ENCODE measurements around the gene PANX2.

The PANX2 gene

DNA sequence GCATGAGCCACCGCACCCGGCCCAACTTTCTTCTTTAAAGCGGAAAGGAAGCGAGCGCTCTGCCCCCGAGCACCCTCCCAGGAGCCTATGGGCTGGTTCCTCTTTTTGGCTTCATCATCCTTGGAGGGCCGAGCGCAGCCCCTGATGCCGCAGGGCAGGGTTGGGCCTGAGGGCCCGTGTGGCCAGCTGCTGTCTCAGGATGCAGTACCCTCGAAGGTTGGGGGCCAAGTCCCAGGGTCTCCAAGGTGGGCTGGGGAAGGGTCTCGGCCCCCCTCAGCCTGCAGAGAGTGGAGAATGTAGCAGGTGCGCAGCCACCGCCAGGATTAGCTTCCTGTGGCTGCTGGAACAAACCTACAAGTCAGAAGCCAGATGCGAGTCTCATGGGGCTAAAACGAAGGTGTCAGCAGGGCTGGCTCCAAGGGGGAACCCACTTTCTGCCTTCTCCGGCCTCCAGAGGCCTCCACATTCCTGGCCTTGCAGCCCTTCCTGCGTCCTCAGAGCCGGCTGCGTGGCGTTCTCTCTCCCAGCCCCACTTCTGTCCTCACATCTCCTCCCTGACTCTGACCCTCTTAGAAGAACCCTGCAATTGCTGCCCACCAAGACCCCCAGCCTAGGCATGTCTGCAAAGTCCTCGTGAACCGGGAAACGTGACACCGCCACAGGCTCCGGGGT lies 2.9 kb downstream of the PANX2 start:
- no peak for DNase-seq

DNA sequence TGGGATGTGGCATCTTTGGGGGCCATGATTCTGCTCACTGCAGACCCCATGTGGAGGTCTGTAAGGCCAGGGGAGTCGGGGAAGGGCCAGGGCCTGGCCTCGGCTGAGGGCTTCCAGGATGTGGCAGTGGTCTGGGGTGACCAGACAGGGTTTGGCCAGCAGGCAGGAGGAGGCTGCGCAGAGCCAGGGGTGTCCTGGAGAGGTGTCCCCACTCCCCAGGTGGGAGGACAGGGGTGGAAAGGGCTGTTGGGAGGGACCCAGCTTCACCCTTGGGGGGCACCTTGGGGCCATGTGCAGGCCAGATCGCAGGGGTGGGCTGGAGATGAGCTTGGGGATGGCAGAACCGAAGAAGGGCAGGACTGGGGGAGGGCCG lies 3.4 kb downstream of the PANX2 start:
- DNase-seq: no peak

DNA sequence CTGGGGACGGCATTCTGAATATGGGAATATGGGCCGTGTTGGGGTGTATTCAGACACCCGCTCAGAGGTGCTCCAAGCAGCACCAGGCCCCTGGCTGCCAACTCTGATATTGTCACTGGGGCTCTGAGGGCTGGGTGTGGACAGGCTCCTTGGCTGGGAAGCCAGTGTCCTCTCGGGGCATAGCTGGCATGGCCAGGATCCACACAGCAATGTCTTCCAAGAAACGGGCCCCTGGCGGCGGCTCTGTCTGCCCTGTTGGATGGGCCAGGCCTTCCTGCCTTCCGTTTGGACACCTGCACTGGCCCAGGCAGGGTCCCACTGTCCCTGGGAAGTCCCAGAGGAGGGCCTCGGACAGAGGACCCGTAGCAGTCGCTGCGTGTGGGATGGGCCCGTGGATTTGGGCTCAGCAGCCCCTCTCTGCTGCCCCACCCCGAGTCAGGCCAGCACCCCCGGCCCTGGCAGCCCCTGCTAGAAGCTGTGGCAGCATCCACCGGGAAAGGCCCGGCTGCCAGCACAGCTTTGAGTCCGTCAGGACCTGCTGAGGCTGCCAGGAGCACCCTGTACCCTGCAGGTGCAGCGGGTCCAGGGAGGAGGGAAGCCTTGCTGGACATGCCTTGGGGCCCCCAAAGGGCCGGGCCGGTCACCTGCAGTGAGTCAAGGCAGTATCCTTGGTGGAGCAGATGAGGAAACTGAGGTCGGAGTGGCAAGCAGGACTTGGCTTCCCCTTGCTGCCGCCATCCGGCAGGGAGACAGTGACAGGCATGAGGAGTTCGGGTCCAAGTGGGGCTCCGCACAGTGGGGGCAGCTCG lies 4.1 kb downstream of the PANX2 start:
- no peak for DNase-seq

DNA sequence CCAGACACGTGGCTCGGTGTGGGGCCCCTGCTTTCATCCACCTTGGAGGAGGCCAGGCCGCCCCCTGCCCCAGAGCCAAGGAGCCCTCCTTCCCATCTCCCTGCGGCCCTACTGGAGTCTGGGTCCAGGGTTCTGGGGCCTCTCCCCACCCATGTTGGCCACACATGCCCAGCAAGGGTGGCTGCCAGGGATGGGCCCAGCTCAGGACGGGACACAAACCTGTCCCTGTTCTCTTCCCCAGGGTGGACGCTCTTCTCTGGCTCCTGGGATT lies 4.6 kb downstream of the PANX2 start:
- DNase-seq: no peak

DNA sequence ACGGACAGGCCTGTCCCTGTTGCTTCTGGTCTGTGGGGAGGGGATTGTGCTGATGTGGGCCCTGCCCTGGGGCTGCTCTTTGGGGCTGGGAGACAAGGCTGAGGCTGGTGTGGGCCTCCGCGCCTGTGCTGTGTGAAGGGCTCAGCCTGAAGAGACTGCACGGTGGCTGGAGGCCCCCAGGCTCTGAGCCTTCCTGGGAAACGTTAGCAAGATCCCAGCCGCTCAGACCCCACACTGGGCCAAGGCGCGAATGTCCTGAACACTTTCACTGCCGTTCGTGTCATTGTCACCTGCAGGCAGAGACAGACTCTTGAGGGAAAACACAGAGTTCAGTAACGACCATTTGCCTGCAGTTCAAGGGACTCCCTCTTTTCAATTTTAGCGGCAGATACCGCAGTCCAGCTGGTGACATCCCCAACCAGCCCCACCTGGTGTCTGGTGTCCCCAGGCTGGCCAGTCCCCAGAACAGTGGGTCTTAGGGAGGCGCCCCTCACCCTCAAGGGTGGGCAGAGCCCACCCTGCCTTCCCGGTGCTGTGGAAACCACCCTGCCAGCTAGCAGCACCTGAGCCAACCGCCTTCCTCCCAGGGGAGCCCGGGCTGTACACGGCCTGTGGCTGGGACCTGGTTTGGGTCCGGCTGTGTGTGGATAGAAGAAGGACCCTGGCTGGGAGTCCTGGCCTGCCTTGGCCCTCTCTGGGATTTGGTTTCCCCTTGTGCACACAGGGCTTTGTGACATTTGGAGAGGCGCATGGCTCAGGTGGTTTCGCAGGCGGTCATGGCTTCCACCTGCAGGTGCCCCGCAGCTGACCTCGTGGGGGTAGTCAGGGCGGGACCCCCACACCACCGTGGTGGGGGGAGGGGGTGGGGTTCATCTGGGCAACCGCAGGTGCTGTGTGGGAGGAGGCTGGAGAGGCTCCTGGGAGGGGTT lies 5.7 kb downstream of the PANX2 start:
- no peak for DNase-seq

DNA sequence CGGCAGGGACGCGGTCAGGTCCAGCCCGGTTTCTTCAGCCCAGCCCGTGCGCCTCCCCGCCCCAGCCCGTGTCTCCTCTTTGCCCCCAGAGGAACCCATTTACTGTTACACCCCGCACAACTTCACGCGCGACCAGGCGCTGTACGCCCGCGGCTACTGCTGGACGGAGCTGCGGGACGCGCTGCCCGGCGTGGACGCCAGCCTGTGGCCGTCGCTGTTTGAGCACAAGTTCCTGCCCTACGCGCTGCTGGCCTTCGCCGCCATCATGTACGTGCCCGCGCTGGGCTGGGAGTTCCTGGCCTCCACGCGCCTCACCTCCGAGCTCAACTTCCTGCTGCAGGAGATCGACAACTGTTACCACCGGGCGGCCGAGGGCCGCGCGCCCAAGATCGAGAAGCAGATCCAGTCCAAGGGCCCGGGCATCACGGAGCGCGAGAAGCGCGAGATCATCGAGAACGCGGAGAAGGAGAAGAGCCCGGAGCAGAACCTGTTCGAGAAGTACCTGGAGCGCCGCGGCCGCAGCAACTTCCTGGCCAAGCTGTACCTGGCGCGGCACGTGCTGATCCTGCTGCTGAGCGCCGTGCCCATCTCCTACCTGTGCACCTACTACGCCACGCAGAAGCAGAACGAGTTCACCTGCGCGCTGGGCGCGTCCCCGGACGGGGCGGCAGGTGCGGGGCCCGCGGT lies 6.5 kb downstream of the PANX2 start:
- DNase-seq: no peak

DNA sequence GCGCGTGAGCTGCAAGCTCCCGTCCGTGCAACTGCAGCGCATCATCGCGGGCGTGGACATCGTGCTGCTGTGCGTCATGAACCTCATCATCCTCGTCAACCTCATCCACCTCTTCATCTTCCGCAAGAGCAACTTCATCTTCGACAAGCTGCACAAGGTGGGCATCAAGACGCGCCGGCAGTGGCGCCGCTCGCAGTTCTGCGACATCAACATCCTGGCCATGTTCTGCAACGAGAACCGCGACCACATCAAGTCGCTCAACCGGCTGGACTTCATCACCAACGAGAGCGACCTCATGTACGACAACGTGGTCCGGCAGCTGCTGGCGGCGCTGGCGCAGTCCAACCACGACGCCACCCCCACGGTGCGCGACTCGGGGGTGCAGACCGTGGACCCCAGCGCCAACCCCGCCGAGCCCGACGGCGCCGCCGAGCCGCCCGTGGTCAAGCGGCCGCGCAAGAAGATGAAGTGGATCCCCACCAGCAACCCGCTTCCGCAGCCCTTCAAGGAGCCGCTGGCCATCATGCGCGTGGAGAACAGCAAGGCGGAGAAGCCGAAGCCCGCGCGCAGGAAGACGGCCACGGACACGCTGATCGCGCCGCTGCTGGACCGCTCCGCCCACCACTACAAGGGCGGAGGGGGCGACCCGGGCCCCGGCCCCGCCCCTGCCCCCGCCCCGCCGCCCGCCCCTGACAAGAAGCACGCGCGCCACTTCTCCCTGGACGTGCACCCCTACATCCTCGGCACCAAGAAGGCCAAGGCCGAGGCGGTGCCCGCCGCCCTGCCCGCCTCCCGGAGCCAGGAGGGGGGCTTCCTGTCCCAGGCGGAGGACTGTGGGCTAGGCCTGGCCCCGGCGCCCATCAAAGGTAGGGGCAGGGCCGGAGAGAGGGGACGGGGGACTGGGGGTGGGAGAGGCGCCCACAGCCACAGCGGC lies 7.3 kb downstream of the PANX2 start:
- no peak for DNase-seq

DNA sequence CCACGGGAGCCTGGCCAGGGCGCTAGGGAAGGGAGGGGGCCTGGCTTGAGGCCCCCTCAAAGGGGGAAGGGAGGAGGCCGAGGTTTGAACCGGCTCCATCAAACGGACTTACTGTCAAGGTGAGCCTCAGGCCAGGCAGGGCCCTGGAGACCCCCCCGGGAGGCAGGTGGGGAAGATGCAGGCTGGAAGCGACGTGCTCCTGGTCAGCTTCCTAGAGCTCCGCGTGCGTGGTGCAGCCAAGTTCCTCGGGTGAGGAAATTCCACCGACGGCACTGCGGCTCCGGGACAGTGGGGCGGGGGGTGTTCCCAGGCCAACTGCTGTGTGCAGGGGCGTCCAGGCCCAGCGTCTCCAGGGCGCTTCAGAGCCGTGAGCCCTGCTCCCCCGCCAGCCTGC lies 7.9 kb downstream of the PANX2 start:
- no peak for DNase-seq

DNA sequence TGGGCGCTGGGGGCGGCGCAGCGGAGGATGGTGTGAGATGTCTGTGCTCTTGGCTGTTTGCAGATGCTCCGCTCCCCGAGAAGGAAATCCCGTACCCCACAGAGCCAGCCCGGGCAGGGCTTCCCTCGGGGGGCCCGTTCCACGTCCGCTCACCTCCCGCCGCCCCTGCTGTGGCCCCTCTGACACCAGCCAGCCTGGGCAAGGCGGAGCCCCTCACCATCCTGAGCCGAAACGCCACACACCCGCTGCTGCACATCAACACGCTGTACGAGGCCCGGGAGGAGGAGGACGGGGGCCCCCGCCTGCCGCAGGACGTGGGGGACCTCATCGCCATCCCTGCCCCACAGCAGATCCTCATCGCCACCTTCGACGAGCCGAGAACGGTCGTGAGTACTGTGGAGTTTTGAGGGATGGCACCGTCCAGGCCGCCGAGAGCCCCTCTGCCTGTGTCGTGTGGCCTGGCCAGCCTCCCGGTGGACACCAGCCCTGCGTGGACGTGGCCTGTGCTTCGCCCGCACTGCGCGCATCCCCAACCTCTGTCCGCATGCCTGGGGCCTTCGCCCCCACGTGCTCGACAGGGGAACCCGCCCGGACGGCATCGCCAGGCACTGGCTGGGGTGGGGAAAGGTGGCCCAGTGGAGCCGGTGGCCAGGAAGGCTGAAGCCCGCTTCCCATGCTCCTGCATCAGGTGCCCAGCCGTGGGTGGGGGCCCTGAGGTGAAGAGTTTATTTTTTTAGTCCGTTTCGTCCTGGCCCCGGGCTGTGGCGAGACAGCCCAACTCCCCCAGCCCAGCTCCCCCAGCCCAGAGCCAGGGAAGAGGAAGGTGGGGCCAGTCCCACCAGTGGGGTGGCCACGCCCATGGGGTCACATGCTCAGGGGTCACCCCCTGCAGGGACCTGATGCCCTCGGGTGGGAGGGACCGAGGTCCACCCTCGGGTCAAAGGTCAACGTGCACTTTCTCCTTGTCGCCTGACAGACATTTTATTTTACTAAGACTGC lies 8.6 kb downstream of the PANX2 start:
- DNase-seq: no peak

DNA sequence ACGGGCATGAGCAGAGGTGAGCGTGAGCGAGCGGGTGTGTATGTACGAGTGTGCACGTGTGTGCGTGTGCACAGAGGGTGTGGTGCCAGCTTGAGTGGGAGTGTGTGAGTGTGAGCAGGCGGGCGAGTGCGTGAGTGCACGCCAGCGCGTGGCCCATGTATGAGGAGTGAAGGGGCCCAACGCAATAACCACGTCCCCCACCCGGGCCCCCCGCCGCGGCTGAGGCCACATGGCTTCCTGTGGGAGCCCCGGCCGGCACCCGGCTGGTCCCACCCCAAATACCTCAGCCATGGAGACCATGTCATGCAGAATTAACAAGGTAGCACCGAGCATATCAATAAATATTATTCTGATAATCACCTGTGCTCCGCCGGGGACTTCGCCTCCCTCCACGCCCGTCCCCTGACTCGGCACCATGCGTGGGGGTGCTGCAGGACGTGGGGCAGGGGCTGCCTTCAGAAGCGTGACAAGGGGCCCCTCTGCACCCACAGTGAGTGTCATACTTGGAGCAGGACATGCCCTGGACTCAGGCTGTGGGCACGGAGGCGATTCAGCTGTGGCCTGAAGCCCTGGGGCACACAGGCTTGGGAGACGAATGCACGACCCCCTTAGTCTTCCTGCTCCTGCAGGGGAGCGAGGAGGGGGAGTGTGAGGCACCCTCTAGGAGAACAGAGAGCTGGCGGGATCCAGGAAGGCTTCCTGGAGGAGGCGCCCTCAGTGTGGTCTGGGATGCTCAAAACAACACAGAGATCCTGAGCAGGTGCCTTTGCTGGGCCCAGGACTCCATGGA lies 9.6 kb downstream of the PANX2 start:
- no peak for DNase-seq

DNA sequence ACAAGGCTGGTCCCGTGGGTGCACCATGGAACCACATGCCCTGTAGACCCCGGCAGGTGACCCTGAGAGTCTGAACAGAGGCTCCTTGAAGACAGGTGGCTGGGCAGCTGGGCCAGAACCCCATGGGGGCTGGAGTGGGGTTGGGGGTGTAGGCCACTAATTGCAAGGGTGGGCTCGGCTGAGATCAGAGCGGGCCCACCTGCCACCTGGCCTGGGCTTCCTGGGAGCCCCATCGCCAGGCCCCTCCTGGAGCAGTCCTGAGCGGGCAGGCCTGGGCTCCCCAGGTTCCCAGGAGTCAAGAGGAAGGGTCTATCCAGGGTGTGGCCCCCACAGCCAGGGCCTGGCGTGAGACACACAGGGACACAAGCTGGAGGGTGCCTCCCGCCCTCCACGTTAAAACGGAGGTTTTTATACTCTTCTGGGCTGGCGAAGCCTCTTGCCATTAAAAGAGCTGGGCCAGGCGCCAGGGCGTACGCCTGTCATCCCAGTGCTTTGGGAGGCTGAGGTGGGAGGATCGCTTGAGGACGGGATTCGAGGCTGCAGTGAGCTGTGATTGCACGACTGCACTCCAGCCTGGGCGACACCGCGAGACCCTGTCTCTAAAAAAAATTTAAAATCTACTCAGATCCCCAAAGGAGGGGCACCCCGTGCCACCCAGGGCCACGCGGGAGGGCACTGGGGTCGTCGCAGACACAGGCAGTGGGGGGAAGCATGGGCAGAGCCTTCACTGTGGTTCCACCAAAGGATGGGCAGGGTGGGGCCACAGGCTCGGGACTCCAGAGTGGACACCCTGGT lies 10.4 kb downstream of the PANX2 start:
- no peak for DNase-seq

DNA sequence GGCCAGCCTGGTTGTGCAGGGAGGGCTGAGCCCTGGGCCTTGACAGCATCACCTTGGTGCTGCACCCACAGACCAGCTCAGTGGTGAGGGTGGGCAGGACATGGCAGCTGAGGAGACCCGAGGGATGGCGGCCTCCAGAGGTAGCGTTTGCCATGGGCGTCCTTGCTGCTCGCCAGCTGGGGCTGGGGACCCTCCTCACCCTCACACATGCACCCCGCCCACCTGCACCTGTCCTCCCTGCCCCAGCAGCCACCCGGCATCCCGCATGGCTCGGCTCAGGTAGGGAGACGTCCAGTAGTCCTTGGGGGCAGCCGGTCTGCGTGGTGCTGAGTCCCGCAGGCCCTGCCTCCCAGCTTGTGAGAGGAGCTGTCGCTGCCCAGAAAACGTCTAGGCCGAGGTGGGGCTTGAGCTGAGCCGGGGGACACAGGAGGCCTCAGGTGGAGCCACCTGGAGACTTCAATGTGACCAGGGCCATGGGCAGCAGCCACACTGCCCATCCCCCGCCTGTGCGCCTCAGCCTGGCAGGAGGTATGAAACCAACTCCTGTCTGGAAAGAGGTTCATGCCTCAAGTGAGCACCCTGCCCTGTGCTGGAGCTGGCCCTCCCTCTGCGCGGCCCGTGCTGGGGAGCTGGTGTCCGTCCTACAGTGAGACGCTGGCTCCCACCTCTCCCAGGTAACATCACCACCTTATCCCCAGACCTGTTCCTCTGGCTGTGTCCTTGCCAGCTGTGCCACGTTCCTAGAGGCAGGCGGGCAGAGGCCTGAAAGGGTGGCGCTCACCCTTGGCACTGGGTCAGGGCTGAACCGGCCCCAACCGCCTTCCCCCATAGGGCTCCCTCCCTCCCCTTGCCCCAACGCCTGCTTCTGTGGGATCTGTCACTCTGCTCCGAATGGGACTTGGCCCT lies 11.9 kb downstream of the PANX2 start:
- no peak for DNase-seq

DNA sequence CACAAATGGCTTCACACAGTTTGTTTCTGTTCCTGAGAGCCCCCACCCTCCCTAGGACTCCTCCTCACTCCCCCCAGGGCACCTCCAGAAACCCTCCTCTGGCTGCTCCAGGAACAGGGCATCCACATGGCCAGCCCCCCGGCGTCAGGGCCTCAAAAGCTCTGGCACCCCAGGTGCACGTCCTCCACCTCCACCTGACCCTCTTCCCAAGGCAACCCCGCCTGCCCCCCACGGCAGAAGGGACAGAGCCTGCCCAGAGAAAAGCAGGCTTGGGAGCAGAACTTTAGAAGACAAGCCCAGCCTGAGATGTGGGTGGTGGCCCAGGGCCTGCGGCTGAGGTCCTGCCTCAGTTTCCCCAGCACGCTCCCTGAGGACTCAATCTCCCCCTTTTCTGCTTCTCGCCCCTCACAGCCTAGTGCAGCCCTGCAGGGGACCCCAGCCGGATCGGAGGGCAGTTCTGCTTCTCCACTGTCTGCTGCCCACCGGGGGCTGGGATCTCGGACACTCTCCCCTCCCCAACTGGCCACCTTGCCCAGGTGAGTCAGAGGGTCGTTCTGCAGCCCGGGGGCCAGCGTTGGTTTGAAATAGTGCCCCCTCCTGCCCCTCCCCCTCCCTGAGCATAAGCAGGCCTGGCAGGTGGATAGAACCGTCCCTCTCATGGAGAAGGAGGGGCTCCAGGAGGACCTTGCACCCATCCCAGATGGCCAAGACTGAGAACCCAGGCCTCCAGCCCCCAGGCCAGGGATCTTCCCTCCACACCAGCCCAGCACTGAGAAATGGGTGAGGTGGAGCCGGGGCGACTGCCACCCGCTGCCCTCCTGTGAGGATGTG lies 12.8 kb downstream of the PANX2 start:
- no peak for DNase-seq

DNA sequence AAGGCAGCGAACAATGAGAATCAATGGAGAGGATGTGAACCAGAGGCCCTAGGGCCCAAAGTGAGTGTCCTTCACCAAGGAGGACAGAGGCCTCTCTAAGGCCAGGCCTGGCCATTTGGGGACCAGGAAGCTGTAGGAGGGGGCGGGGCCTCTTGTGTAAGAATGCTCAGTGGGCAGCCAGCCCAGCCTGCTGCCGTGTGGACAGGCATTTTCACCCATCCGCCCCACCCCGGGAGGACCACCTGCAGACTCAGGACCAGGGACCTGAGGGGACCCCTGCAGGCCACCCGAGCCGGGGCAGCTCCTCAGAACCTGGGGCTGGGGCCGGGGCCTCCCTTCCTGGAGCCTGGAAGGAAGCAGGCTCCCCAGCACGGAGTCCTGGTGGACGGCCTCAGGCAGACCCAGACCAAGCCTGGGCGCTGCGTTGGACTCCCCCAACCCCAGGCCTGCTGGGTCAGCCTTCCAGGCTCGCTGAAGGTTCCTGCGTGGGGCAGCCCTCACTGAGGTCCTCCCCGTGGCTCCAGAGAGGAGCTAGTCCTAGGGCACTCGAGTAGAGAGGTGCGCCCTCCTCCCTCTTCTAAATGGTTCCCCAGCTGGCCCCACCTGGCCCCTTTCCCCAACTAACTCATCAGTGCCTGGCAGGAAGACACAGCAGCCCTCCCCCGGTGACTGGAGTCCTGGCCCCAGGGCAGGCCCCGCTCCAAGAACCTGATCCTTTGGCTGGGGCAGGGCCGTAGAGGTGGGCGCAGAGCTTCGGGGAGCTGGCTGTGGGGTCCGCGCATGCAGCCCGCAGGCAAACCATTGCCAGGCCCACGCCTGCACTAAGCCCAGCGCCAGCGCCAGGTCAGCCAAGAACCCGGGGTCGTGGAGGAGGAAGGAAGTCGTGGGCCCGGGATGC lies 13.7 kb downstream of the PANX2 start:
- no peak for DNase-seq

DNA sequence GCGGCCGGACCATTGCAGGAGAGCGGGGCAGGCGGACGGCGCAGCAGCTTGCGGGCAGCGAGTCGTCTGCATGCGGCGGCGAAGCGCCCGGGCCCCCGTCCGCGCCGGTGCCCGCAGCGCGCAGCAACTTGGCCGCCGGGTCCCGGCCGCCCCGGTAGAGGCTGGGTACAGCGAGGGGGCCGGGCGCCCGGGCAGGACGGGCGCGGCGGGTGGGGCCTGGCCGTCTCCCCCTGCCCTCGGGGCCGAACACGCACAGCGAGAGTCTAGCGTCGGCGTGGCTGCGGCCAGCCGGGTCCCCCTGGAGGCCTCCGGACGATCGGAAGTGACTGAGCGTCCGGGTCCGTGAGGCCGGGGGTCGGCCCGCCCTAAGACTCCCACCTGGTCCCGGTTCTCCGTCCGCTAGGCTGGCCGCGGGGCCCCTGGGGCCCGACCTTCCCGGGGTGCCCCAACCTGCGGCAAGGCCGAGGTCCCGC lies 14.4 kb downstream of the PANX2 start:
- no peak for DNase-seq
